Right hindlimb (tissue), 1 donor: ENCODE data around the gene MAP6D1.
"Not testable (repeated sequence)": the region's sequence is repeated elsewhere in the genome, so short reads cannot be mapped to it uniquely, and the experiment has no call there.

Source experiments
- DNase-seq: peaks from one replicate; pipeline ENCODE4 v3.0.0-alpha.2; 2018

The MAP6D1 gene

GRCh38 chr3:183796372-183796771 is 29.0 kb downstream of the MAP6D1 start:
- no peak for DNase-seq

- no peak for DNase-seq
These were observed 30.9 kb downstream of the MAP6D1 start for GRCh38 chr3:183794452-183794851.

- no peak for DNase-seq
These were observed 32.4 kb downstream of the MAP6D1 start for GRCh38 chr3:183792976-183793375.

- DNase-seq, result no peak
These were observed 34.7 kb downstream of the MAP6D1 start for GRCh38 chr3:183790700-183791099.

- DNase-seq, result no peak
These were observed 35.6 kb downstream of the MAP6D1 start for GRCh38 chr3:183789826-183790225.

GRCh38 chr3:183784503-183784902 is 40.9 kb downstream of the MAP6D1 start:
- not testable (repeated sequence) for DNase-seq

- no peak for DNase-seq
These were observed 42.7 kb downstream of the MAP6D1 start for GRCh38 chr3:183782576-183783276.

GRCh38 chr3:183781246-183781645 is 44.1 kb downstream of the MAP6D1 start:
- no peak for DNase-seq

GRCh38 chr3:183779896-183780465 is 45.4 kb downstream of the MAP6D1 start:
- no peak for DNase-seq

GRCh38 chr3:183777016-183777618 is 48.3 kb downstream of the MAP6D1 start:
- no peak for DNase-seq

- not testable (repeated sequence) for DNase-seq
These were observed 48.9 kb downstream of the MAP6D1 start for GRCh38 chr3:183776451-183776850.

- DNase-seq, result peak; percentile 35
These were observed 49.6 kb downstream of the MAP6D1 start for GRCh38 chr3:183775781-183776180.

- DNase-seq, result no peak
These were observed 50.7 kb downstream of the MAP6D1 start for GRCh38 chr3:183774631-183775030.

GRCh38 chr3:183769453-183769852 is 55.9 kb downstream of the MAP6D1 start:
- DNase-seq, result no peak

- no peak for DNase-seq
These were observed 57.3 kb downstream of the MAP6D1 start for GRCh38 chr3:183768114-183768513.

GRCh38 chr3:183766745-183767606 is 58.4 kb downstream of the MAP6D1 start:
- peak; percentile 62 for DNase-seq

- DNase-seq, result no peak
These were observed 59.3 kb downstream of the MAP6D1 start for GRCh38 chr3:183766107-183766506.
